Tibial nerve (tissue), 3 donors: ENCODE results near the gene CYSLTR2.

ENCODE experiments used
- POLR2A ChIP-seq, 2 donors: fragments of 450-650 bp; IDR thresholded peaks; one replicate each; pipeline ENCODE4 v1.6.1; 2017; ENCODE audit warnings: antibody characterized with exemption in 2 of 2, mild to moderate bottlenecking in 2 of 2, moderate library complexity in 2 of 2
- TF ChIP-seq, protein P1 (sequence below), 5 experiments: fragments of 200-600 bp in 3 of 5; fragments of 450-650 bp in 2 of 5; sonication (generic) in 3 of 5; IDR thresholded peaks; one replicate each; pipeline ENCODE4 v1.5.1; 2016 to 2019; ENCODE audit warnings: antibody characterized with exemption in 5 of 5, mild to moderate bottlenecking in 3 of 5, moderate library complexity in 2 of 5

DNA sequence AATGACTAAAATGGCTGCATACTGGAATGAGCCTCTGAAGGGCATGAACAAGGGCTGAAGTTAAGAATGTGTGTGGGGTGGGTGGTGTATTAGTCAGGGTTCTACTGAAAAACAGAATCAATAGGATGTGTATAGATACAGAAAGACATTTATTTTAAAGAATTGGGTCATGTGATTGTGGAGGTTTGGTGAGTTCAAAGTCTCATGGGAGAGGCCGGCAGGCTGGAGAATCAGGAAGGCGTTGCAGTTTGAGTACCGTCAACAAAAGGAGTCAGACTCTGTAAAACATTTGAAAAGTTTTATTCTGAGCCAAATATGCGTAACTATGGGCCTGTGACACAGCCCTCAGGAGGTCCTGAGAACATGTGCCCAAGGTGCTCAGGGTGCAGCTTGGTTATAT, 24.5 kb upstream of the CYSLTR2 start:
- TF ChIP-seq, protein P1, sequence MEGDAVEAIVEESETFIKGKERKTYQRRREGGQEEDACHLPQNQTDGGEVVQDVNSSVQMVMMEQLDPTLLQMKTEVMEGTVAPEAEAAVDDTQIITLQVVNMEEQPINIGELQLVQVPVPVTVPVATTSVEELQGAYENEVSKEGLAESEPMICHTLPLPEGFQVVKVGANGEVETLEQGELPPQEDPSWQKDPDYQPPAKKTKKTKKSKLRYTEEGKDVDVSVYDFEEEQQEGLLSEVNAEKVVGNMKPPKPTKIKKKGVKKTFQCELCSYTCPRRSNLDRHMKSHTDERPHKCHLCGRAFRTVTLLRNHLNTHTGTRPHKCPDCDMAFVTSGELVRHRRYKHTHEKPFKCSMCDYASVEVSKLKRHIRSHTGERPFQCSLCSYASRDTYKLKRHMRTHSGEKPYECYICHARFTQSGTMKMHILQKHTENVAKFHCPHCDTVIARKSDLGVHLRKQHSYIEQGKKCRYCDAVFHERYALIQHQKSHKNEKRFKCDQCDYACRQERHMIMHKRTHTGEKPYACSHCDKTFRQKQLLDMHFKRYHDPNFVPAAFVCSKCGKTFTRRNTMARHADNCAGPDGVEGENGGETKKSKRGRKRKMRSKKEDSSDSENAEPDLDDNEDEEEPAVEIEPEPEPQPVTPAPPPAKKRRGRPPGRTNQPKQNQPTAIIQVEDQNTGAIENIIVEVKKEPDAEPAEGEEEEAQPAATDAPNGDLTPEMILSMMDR (IDR thresholded peaks at IDR 0.05), result no peak
- TF ChIP-seq POLR2A (IDR thresholded peaks at IDR 0.05), result no peak
